ENCODE data around the gene PLOD2. TPM values are rescaled to one million over a fixed set of nuclear protein-coding genes. Genes with fewer than 3 reads are reported as not detected.

Gene PLOD2
- total RNA-seq, 1 experiment from 2014 or later, result 74.7 TPM

DNA sequence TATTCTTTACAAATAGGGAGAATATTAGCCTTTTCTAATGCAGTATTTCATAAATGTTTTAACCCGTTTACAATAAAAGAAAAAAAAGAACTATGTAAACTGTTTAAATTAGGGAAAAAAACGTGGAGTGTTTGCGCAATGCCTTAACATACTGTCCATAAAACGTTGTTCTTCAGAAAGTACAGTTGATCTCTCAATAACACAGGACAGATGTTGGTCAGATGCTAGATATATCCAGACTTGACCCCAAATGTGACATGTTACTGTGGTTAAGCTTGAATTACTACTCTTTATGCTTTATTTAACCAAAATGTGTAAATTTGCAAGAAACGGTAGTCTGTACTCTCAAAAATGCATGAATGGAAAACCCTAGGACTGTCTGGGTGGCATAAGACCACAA, 110.3 kb downstream of the PLOD2 start:
- DNase-seq (ENCODE audit: low read depth), result no peak

DNA sequence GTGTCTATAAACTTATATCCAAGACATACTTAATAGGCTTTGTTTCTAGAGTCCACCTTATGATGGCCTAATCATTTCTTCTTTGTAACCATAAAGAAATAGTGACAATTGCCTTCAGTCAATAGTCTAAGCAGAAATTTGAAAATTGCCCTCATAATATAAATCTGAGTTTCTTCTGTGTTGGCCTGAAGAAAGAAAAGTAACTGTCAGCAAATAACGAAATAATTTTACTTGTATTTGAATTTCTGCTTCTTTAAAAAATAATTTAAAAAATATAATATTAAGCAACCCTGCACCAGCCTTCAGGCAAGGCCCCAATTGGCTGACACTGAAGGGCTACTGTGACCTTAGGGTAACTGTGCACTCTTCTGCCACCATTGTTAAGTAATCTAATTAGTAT, 113.5 kb downstream of the PLOD2 start:
- no peak for DNase-seq (ENCODE audit: low read depth)

DNA sequence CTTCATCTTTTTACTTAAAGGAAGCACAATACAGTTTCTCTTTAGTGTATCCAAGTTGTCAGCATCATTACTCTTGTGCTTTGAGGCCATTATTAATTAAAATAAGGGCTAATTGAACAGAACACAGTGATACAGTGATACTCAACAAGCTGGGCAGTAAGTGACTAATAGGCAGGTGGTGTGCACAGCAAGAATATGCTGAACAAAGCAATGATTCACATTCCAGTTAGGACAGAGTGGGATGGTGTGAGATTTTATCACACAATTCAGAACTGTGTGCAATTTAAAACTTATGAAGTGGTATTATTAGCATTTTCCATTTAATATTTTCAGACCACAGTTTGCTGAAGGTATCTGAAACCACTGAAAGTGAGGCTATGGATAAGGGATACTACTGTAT, 116.9 kb downstream of the PLOD2 start:
- no peak for DNase-seq (ENCODE audit: low read depth)

- no peak for DNase-seq (ENCODE audit: low read depth)
Observed at GRCh38 chr3:146040630-146041029, 120.4 kb downstream of the PLOD2 start.

DNA sequence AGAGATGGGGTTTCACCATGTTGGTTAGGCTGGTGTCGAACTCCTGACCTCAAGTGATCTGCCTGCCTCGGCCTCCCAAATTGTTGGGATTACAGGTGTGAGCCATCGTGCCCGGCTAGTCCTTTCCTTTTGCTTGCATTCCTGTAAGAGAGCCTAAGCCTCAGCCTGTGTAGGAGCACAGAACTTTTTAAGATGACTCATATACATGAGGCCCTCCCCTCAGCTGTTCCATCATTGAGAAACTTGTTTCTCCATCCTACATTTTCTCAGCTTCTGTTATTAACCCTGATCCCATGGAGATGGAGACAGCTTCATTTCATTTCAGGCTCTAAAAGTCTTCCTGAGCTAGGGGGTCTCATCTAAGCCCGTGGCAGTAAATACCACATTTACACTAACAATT, 123.3 kb downstream of the PLOD2 start:
- no peak for DNase-seq (ENCODE audit: low read depth)

DNA sequence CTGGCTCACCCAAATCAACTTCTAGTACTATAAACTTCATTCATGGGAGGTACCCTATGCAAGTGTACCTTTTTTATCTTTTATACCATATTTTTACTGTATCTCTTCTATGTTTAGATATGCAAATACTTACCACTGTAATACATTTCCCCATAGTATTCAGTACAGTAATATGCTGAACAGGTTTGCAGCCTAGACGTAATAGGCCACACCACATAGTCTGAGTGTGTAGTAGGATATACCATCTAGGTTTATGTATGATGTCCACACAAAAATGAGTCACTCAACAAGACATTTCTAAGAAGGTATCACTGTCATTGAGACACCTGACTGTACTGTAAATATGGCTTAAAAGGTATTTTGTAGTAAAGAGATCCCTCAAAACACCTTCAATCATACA, 124.7 kb downstream of the PLOD2 start:
- DNase-seq (ENCODE audit: low read depth), result no peak

DNA sequence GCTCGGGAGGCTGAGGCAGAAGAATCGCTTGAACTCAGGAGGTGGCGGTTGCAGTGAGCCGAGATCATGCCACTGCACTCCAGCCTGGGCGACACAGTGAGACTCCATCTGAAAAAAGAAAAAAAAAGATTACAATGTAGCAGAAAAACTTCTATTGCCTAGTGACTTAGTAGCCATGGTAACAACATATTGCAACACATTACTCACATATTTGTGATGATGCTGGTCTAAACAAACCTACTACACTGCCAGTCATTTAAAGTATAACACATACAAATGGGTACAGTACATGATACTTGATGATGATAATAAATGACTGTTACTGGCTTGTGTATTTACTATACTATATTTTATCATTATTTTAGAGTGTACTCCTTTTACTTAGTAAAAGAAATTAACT, 125.6 kb downstream of the PLOD2 start:
- DNase-seq (ENCODE audit: low read depth), result no peak

- DNase-seq (ENCODE audit: low read depth), result no peak
Observed at GRCh38 chr3:146033950-146034349, 127.0 kb downstream of the PLOD2 start.

DNA sequence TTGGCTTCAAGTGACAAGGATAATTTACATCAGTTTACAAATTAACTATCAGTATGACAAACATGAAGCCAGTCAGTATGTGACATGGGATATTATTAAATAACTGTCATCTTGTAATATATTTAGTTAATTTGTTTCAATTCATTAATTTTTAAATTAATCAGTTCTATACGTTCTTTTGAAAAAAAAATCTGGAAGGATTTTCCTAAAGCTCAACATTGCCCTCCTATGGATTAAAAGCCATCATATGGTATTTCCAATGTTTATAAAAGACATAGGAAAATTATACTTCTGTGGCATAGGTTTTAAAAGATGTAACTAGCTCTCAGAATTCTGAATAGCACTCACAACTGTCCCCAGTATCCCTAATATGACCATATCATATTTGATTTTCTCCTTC, 134.4 kb downstream of the PLOD2 start:
- no peak for DNase-seq (ENCODE audit: low read depth)

- DNase-seq (ENCODE audit: low read depth), result no peak
Observed at GRCh38 chr3:146024260-146024659, 136.7 kb downstream of the PLOD2 start.

GRCh38 chr3:146020969-146021368, 140.0 kb downstream of the PLOD2 start:
- DNase-seq (ENCODE audit: low read depth), result no peak

DNA sequence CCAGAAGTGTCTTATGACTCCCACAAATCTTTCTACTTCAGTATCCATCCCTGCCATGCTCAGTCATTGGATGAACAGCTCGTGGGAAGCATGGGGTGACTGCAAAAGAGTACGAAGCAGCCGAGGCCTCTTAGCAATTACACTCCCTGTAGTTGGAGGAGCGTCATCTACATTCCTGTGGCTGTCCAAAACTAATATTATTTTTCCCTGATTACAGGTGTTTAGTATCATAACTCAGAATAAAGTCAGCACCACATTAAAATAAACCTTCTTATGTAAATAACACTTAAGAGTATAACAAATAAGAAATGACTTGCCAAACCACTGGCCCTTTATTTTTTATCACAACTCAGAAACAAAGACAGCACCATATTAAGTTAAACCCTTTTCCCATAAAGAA, 141.5 kb downstream of the PLOD2 start:
- no peak for DNase-seq (ENCODE audit: low read depth)

Other genes starting within 250 kb of the PLOD2 start
- gene PLSCR4, start 89.9 kb upstream of the PLOD2 start, total RNA-seq (2014; rRNA removed; shearing (Covaris generic)), result 2.6 and 2.7 TPM in 2 replicates